ENCODE data around the gene GSE1.
A peak's percentile ranks its signal among the peaks of the same experiment; 100 is the strongest.

The GSE1 gene

GRCh38 chr16:85635545-85636140 is 22.5 kb downstream of the GSE1 start:
- no peak for DNase-seq (ENCODE audit: low read depth)

GRCh38 chr16:85636234-85636812 is 23.2 kb downstream of the GSE1 start:
- DNase-seq (ENCODE audit: low read depth), result no peak

- no peak for DNase-seq (ENCODE audit: low read depth)
Measured at GRCh38 chr16:85637061-85637807, 24.1 kb downstream of the GSE1 start.

- no peak for DNase-seq (ENCODE audit: low read depth)
Measured at GRCh38 chr16:85637808-85638647, 24.9 kb downstream of the GSE1 start.

GRCh38 chr16:85638695-85639409 is 25.7 kb downstream of the GSE1 start:
- no peak for DNase-seq (ENCODE audit: low read depth)

GRCh38 chr16:85639529-85640253 is 26.6 kb downstream of the GSE1 start:
- DNase-seq (ENCODE audit: low read depth), result no peak

GRCh38 chr16:85640254-85640558 is 27.1 kb downstream of the GSE1 start:
- no peak for DNase-seq (ENCODE audit: low read depth)

- no peak for DNase-seq (ENCODE audit: low read depth)
Measured at GRCh38 chr16:85640585-85640984, 27.5 kb downstream of the GSE1 start.

- no peak for DNase-seq (ENCODE audit: low read depth)
Measured at GRCh38 chr16:85641305-85641704, 28.2 kb downstream of the GSE1 start.

GRCh38 chr16:85641776-85642176 is 28.7 kb downstream of the GSE1 start:
- DNase-seq (ENCODE audit: low read depth), result peak; percentile 7

- no peak for DNase-seq (ENCODE audit: low read depth)
Measured at GRCh38 chr16:85642762-85643358, 29.7 kb downstream of the GSE1 start.

GRCh38 chr16:85643631-85644030 is 30.5 kb downstream of the GSE1 start:
- DNase-seq (ENCODE audit: low read depth), result no peak

GRCh38 chr16:85644093-85644712 is 31.1 kb downstream of the GSE1 start:
- DNase-seq (ENCODE audit: low read depth), result no peak

GRCh38 chr16:85645021-85645589 is 32.0 kb downstream of the GSE1 start:
- DNase-seq (ENCODE audit: low read depth), result no peak

GRCh38 chr16:85646358-85646907 is 33.3 kb downstream of the GSE1 start:
- no peak for DNase-seq (ENCODE audit: low read depth)

GRCh38 chr16:85646976-85647375 is 33.9 kb downstream of the GSE1 start:
- no peak for DNase-seq (ENCODE audit: low read depth)

- no peak for DNase-seq (ENCODE audit: low read depth)
Measured at GRCh38 chr16:85648070-85648714, 35.1 kb downstream of the GSE1 start.

GRCh38 chr16:85648805-85649204 is 35.7 kb downstream of the GSE1 start:
- no peak for DNase-seq (ENCODE audit: low read depth)

- DNase-seq (ENCODE audit: low read depth), result no peak
Measured at GRCh38 chr16:85649411-85650134, 36.5 kb downstream of the GSE1 start.
